Lower leg skin (tissue), 3 donors: ENCODE results near the gene ZFPM1.

Experiments
- POLR2A ChIP-seq, 2 donors: fragments of 450-650 bp; IDR thresholded peaks; one replicate each; pipeline ENCODE4 v1.6.1; 2016 to 2017; ENCODE audit warnings: antibody characterized with exemption in 2 of 2, mild to moderate bottlenecking in 1 of 2, moderate library complexity in 1 of 2
- TF ChIP-seq, protein P1 (sequence below), 3 donors: fragments of 450-650 bp; IDR thresholded peaks; one replicate each; pipeline ENCODE4 v1.5.1; 2016; ENCODE audit warnings: antibody characterized with exemption in 3 of 3, mild to moderate bottlenecking in 3 of 3, moderate library complexity in 2 of 3

DNA sequence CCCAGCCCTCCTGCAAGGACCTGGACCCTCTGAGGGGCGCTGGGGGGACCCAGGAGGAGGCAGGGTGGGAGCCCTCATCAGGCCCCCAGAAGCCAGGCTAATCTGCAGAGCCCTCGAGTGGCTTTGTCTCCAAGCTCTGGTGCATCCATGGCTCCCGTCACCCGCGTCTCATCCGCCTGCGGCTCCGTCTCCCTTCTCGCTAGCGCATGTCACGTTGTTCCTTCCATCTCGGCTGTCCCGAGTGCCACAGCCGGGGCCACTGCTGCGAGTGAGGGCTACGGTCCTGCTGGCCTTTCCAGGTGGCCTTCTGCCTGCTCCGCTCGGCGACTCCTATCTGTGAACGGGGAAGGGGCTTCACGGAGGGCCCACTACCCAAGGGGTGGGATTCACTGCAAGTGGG is 53.6 kb downstream of the ZFPM1 start:
- TF ChIP-seq POLR2A (IDR thresholded peaks at IDR 0.05), result no peak
- TF ChIP-seq, protein P1, sequence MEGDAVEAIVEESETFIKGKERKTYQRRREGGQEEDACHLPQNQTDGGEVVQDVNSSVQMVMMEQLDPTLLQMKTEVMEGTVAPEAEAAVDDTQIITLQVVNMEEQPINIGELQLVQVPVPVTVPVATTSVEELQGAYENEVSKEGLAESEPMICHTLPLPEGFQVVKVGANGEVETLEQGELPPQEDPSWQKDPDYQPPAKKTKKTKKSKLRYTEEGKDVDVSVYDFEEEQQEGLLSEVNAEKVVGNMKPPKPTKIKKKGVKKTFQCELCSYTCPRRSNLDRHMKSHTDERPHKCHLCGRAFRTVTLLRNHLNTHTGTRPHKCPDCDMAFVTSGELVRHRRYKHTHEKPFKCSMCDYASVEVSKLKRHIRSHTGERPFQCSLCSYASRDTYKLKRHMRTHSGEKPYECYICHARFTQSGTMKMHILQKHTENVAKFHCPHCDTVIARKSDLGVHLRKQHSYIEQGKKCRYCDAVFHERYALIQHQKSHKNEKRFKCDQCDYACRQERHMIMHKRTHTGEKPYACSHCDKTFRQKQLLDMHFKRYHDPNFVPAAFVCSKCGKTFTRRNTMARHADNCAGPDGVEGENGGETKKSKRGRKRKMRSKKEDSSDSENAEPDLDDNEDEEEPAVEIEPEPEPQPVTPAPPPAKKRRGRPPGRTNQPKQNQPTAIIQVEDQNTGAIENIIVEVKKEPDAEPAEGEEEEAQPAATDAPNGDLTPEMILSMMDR (IDR thresholded peaks at IDR 0.05), result no peak
